ENCODE results near the gene GAL3ST1. TPM values are rescaled to one million over a fixed set of nuclear protein-coding genes. Genes with fewer than 3 reads are reported as not detected.
A peak's percentile ranks its signal among the peaks of the same experiment; 100 is the strongest.
"Not testable (repeated sequence)": the region's sequence is repeated elsewhere in the genome, so short reads cannot be mapped to it uniquely, and the experiment has no call there.

The GAL3ST1 gene
- total and polyA plus RNA-seq, 9 donors: 1.1 to 4.1 (median 1.9) TPM; not detected in 1

- intact Hi-C loops (cut with DNase I): no loop called here
- Histone ChIP-seq H3K4me3 (no peak overlapping the region), H3K4me1 (ENCODE audit: insufficient read depth) (no peaks in the 10 kb centered on the region), H3K9me3 (no peaks in the 10 kb centered on the region), H3K27ac (no peak overlapping the region), H3K36me3 (no peaks in the 10 kb centered on the region), H3K27me3 (no peaks in the 10 kb centered on the region)
- no peak for DNase-seq
- TF ChIP-seq POLR2A (IDR thresholded peaks at IDR 0.05) (no peak), EP300 (IDR thresholded peaks at IDR 0.05) (no peak), CTCF (IDR thresholded peaks at IDR 0.05) (no peak)
- WGBS, 3 donors: 80 to 83% (median 83%) methylated on average over 4 of the region's 4 CpGs
Observed at GRCh38 chr22:30547188-30547587, 27.3 kb downstream of the GAL3ST1 start.

GRCh38 chr22:30546616-30547015 is 27.8 kb downstream of the GAL3ST1 start, which contains the start of gene SEC14L6:
TSS of gene SEC14L6 (minus strand) at chr22:30546741. CDS start at chr22:30546682, 59 bp downstream.
- 84 to 89% (median 88%) methylated on average over 7 of the region's 7 CpGs for WGBS, 3 donors
- Histone ChIP-seq H3K4me1 (ENCODE audit: insufficient read depth) (no peaks in the 10 kb centered on the region), H3K9me3 (no peaks in the 10 kb centered on the region), H3K27ac (no peak within 1 kb of the TSS), H3K27me3 (no peaks in the 10 kb centered on the region), H3K36me3 (no peaks in the 10 kb centered on the region), H3K4me3 (no peak within 1 kb of the TSS)
- DNase-seq: no peak
- TF ChIP-seq POLR2A (IDR thresholded peaks at IDR 0.05): no peak
- TF ChIP-seq CTCF (IDR thresholded peaks at IDR 0.05): no peak
- no peak for TF ChIP-seq EP300 (IDR thresholded peaks at IDR 0.05)
- intact Hi-C loops (cut with DNase I): no loop called here

GRCh38 chr22:30542811-30543188 is 31.7 kb downstream of the GAL3ST1 start:
- intact Hi-C loops (cut with DNase I): no loop called here
- 79 to 86% (median 81%) methylated on average over 12 of the region's 12 CpGs for WGBS, 3 donors
- H3K9me3 ChIP-seq: no peaks in the 10 kb centered on the region
- no peaks in the 10 kb centered on the region for H3K36me3 ChIP-seq
- TF ChIP-seq CTCF (IDR thresholded peaks at IDR 0.05): no peak
- DNase-seq: no peak
- H3K27me3 ChIP-seq: no peaks in the 10 kb centered on the region
- H3K4me3 ChIP-seq: peak overlapping the region; percentile 31
- H3K4me1 ChIP-seq (ENCODE audit: insufficient read depth): no peaks in the 10 kb centered on the region
- peak overlapping the region in 1 of 2 donors; percentile 4 for H3K27ac ChIP-seq

GRCh38 chr22:30541961-30542810 is 32.3 kb downstream of the GAL3ST1 start:
- Histone ChIP-seq H3K4me1 (ENCODE audit: insufficient read depth) (no peaks in the 10 kb centered on the region), H3K36me3 (no peaks in the 10 kb centered on the region), H3K27ac (peak overlapping the region; percentile 4 to 32), H3K27me3 (no peaks in the 10 kb centered on the region), H3K9me3 (no peaks in the 10 kb centered on the region), H3K4me3 (peak overlapping the region; percentile 31)
- intact Hi-C loops (cut with DNase I): no loop called here
- 2 to 4% (median 4%) methylated on average over 51 to 64 of the region's 64 CpGs for WGBS, 3 donors
- TF ChIP-seq EP300 (IDR thresholded peaks at IDR 0.05): no peak
- no peak for TF ChIP-seq POLR2A (IDR thresholded peaks at IDR 0.05)
- TF ChIP-seq CTCF (IDR thresholded peaks at IDR 0.05): peak in 1 of 3 donors; percentile 4
- peak in 4 of 5 donors; percentile 33 to 62 (median 38) for DNase-seq

- Histone ChIP-seq H3K4me3 (peak overlapping the region; percentile 31), H3K27ac (peak overlapping the region in 1 of 2 donors; percentile 4)
- H3K4me1 ChIP-seq (ENCODE audit: insufficient read depth); DNase-seq; H3K36me3 ChIP-seq; H3K27me3 ChIP-seq; H3K9me3 ChIP-seq; intact Hi-C loops (cut with DNase I): not testable (repeated sequence)
- WGBS, 3 donors: 92 to 94% (median 93%) methylated on average over 3 of the region's 3 CpGs
Observed at GRCh38 chr22:30541511-30541910, 33.0 kb downstream of the GAL3ST1 start.

All from ovary (tissue), 9 donors.